Neural cell (in vitro differentiated cells): ENCODE measurements around the gene NSG1. TPM values are rescaled to one million over a fixed set of nuclear protein-coding genes. Genes with fewer than 3 reads are reported as not detected.

Experiments
- H2AFZ ChIP-seq: fragments of 200-600, 300-800 bp; sonication (generic), shearing (Covaris generic); 2 replicates; pipeline ENCODE4 v1.6.0; 2014; ENCODE audit warnings: low read depth, mild to moderate bottlenecking, antibody characterized with exemption, low read length, moderate library complexity
- H3F3A ChIP-seq: fragments of 200-600 bp; shearing (Covaris generic); 2 replicates; pipeline ENCODE4 v1.6.1; 2016; ENCODE audit warnings: mild to moderate bottlenecking, moderate library complexity, mixed read lengths, antibody characterized with exemption, low read length; ENCODE audit not compliant: insufficient read depth, poor library complexity, severe bottlenecking
- H3K27ac ChIP-seq: fragments of 200-600, 300-800 bp; sonication (generic), shearing (Covaris generic); 2 replicates; pipeline ENCODE4 v1.5.1; 2014; ENCODE audit warnings: mild to moderate bottlenecking, low read length, moderate library complexity
- H3K27me3 ChIP-seq: fragments of 300-800, 200-600 bp; sonication (generic), shearing (Covaris generic); 2 replicates; pipeline ENCODE4 v1.6.0; 2014; ENCODE audit warnings: mild to moderate bottlenecking, low read depth, low read length, moderate library complexity; ENCODE audit not compliant: insufficient read depth
- H3K36me3 ChIP-seq: fragments of 300-800, 200-600 bp; sonication (generic), shearing (Covaris generic); 2 replicates; pipeline ENCODE4 v1.5.1; 2014; ENCODE audit warnings: mild to moderate bottlenecking, antibody characterized with exemption, low read length, moderate library complexity; ENCODE audit not compliant: insufficient read depth
- H3K4me2 ChIP-seq: fragments of 300-800, 200-600 bp; sonication (generic), shearing (Covaris generic); 2 replicates; pipeline ENCODE4 v1.6.0; 2014; ENCODE audit warnings: mild to moderate bottlenecking, low read length
- H3K4me3 ChIP-seq: fragments of 300-800, 200-600 bp; sonication (generic), shearing (Covaris generic); 2 replicates; pipeline ENCODE4 v1.5.1; 2014; ENCODE audit warnings: mild to moderate bottlenecking, low read length, moderate library complexity
- H3K79me2 ChIP-seq: fragments of 200-600 bp; shearing (Covaris generic); replicated peaks from 2 replicates; pipeline ENCODE4 v1.6.0; 2014; ENCODE audit warnings: mild to moderate bottlenecking, low read length, moderate library complexity; ENCODE audit not compliant: insufficient read depth
- H3K9ac ChIP-seq: fragments of 300-800, 200-600 bp; sonication (generic), shearing (Covaris generic); 2 replicates; pipeline ENCODE4 v1.6.1; 2016; ENCODE audit warnings: mild to moderate bottlenecking, low read length, mixed read lengths
- H3K9me2 ChIP-seq: fragments of 200-600 bp; shearing (Covaris generic); 2 replicates; pipeline ENCODE4 v1.6.1; 2016; ENCODE audit warnings: mild to moderate bottlenecking, low read length, mixed read lengths; ENCODE audit not compliant: insufficient read depth
- H3K9me3 ChIP-seq: fragments of 200-600, 300-800 bp; sonication (generic), shearing (Covaris generic); 2 replicates; pipeline ENCODE4 v1.6.1; 2016; ENCODE audit warnings: mild to moderate bottlenecking, mixed run types, low read length, moderate library complexity, mixed read lengths
- H4K20me1 ChIP-seq: fragments of 200-600 bp; shearing (Covaris generic); 2 replicates; pipeline ENCODE4 v1.6.1; 2016; ENCODE audit warnings: mild to moderate bottlenecking, mixed run types; ENCODE audit not compliant: insufficient read depth
- EP300 ChIP-seq: fragments of 450-650 bp; conservative IDR thresholded peaks from 2 replicates; pipeline ENCODE4 v1.6.1; 2014; ENCODE audit warnings: antibody characterized with exemption, mild to moderate bottlenecking, moderate library complexity; ENCODE audit not compliant: poor library complexity, severe bottlenecking
- EZH2 ChIP-seq: fragments of 200-600, 300-800 bp; shearing (Covaris generic), sonication (generic); IDR thresholded peaks from 2 replicates; pipeline ENCODE4 v1.6.1; 2014; ENCODE audit warnings: antibody characterized with exemption, low read length, borderline replicate concordance, mild to moderate bottlenecking; ENCODE audit not compliant: insufficient read depth, poor library complexity, severe bottlenecking
- MXI1 ChIP-seq: fragments of 450-650 bp; conservative IDR thresholded peaks from 2 replicates; pipeline ENCODE4 v1.6.1; 2014; ENCODE audit warnings: antibody characterized with exemption, mild to moderate bottlenecking; ENCODE audit not compliant: poor library complexity, severe bottlenecking
- POLR2AphosphoS5 ChIP-seq: IDR thresholded peaks from 2 replicates; pipeline ENCODE4 v1.6.1; 2012
- RAD21 ChIP-seq: fragments of 450-650 bp; conservative IDR thresholded peaks from 2 replicates; pipeline ENCODE4 v1.6.1; 2014; ENCODE audit warnings: antibody characterized with exemption, mild to moderate bottlenecking, moderate library complexity
- SMC3 ChIP-seq: fragments of 450-650 bp; conservative IDR thresholded peaks from 2 replicates; pipeline ENCODE4 v1.6.1; 2014; ENCODE audit warnings: antibody characterized with exemption, mild to moderate bottlenecking, moderate library complexity; ENCODE audit not compliant: poor library complexity
- TAF1 ChIP-seq: IDR thresholded peaks from 2 replicates; pipeline ENCODE4 v1.6.1; 2012; ENCODE audit warnings: low read depth
- polyA plus RNA-seq: library from polyadenylated mRNA; depleted of rRNA; stranded (reverse); fragments of >200 nt; gene quantifications from 2 replicates; pipeline ENCODE4 v1.2.3, GENCODE V29; 2014
- TF ChIP-seq, protein P1 (sequence below): IDR thresholded peaks from 2 replicates; pipeline ENCODE4 v1.6.1; 2012; ENCODE audit warnings: borderline replicate concordance
- TF ChIP-seq, protein P2 (sequence below): fragments of 450-650 bp; IDR thresholded peaks from 2 replicates; pipeline ENCODE4 v1.5.1; 2014; ENCODE audit warnings: antibody characterized with exemption, mild to moderate bottlenecking, moderate library complexity; ENCODE audit not compliant: poor library complexity, severe bottlenecking

NSG1 gene
- polyA plus RNA-seq, 1 donor from 2014 or later: 921 TPM

DNA sequence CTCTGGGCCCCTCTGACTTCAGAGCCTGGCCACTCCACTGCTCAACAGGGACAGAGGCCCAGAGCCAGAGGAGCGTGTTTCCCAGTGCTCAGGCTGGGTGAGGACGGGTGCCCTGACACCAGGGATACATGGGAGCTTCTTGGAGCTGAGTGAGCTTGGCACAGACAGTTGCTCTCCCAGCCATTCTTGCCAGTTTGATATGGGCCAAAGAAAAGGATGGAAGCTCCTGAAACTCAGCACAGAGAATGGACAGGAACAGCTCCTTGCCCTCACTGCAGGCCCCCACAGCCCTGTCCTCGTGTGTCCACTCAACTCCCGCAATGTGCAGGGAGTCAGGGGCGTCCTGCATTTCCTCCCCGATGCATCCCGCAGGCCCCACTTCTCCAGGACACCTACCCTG lies 38.8 kb downstream of the NSG1 start:
- Histone ChIP-seq H3K4me2 (no peak overlapping the region), H3K9me3 (no peaks in the 10 kb centered on the region), H3K9ac (no peak overlapping the region), H3F3A (no peaks in the 10 kb centered on the region), H3K79me2 (no peaks in the 10 kb centered on the region), H2AFZ (no peak overlapping the region), H4K20me1 (no peaks in the 10 kb centered on the region), H3K9me2 (no peaks in the 10 kb centered on the region), H3K27ac (no peak overlapping the region), H3K36me3 (peaks cover 3% of the 10 kb centered on the region), H3K4me3 (no peak overlapping the region), H3K27me3 (no peaks in the 10 kb centered on the region)
- TF ChIP-seq, protein P1, sequence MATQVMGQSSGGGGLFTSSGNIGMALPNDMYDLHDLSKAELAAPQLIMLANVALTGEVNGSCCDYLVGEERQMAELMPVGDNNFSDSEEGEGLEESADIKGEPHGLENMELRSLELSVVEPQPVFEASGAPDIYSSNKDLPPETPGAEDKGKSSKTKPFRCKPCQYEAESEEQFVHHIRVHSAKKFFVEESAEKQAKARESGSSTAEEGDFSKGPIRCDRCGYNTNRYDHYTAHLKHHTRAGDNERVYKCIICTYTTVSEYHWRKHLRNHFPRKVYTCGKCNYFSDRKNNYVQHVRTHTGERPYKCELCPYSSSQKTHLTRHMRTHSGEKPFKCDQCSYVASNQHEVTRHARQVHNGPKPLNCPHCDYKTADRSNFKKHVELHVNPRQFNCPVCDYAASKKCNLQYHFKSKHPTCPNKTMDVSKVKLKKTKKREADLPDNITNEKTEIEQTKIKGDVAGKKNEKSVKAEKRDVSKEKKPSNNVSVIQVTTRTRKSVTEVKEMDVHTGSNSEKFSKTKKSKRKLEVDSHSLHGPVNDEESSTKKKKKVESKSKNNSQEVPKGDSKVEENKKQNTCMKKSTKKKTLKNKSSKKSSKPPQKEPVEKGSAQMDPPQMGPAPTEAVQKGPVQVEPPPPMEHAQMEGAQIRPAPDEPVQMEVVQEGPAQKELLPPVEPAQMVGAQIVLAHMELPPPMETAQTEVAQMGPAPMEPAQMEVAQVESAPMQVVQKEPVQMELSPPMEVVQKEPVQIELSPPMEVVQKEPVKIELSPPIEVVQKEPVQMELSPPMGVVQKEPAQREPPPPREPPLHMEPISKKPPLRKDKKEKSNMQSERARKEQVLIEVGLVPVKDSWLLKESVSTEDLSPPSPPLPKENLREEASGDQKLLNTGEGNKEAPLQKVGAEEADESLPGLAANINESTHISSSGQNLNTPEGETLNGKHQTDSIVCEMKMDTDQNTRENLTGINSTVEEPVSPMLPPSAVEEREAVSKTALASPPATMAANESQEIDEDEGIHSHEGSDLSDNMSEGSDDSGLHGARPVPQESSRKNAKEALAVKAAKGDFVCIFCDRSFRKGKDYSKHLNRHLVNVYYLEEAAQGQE: no peak
- TF ChIP-seq POLR2AphosphoS5 (no peak), EZH2 (no peak), MXI1 (no peak), TAF1 (no peak), SMC3 (no peak), EP300 (no peak), RAD21 (no peak)
- TF ChIP-seq, protein P2, sequence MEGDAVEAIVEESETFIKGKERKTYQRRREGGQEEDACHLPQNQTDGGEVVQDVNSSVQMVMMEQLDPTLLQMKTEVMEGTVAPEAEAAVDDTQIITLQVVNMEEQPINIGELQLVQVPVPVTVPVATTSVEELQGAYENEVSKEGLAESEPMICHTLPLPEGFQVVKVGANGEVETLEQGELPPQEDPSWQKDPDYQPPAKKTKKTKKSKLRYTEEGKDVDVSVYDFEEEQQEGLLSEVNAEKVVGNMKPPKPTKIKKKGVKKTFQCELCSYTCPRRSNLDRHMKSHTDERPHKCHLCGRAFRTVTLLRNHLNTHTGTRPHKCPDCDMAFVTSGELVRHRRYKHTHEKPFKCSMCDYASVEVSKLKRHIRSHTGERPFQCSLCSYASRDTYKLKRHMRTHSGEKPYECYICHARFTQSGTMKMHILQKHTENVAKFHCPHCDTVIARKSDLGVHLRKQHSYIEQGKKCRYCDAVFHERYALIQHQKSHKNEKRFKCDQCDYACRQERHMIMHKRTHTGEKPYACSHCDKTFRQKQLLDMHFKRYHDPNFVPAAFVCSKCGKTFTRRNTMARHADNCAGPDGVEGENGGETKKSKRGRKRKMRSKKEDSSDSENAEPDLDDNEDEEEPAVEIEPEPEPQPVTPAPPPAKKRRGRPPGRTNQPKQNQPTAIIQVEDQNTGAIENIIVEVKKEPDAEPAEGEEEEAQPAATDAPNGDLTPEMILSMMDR: no peak

DNA sequence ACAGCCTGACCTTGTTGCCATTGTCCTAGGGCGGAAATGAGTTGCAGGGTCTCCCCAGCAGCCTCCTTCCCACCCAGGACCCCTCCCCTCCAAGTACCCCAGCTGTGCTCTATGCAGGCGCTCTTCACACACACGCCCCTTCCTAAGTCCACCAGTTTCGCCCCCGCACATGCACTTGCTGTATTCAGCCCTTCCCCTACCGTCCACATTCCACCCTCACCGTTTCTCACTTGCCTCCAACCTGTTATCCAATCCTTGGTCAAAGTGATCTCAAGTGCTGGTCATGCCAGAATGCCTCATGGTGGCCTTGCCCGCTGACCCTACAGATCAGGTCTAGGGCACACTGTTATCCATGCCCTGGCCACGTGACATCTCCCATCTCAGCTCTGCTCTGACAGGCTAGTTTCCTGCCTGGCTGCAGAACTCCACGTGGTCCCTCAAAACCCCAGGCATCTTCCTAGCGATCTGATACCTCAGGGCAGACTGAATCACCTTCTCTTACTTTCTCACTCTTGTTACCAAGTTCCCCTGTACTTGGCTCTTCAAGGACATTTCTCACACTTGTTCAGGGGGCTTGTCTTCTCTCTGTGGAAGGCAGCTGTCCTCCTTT lies 39.7 kb downstream of the NSG1 start:
- H3K4me2 ChIP-seq: no peak overlapping the region
- no peaks in the 10 kb centered on the region for H3F3A ChIP-seq
- H3K4me3 ChIP-seq: no peak overlapping the region
- H3K36me3 ChIP-seq: no peaks in the 10 kb centered on the region
- H4K20me1 ChIP-seq: no peaks in the 10 kb centered on the region
- TF ChIP-seq EP300 (no peak), RAD21 (no peak), POLR2AphosphoS5 (no peak), TAF1 (no peak), MXI1 (no peak), SMC3 (no peak), EZH2 (no peak)
- TF ChIP-seq, protein P2: no peak
- TF ChIP-seq, protein P1: no peak
- no peaks in the 10 kb centered on the region for H3K79me2 ChIP-seq
- H3K27me3 ChIP-seq: no peaks in the 10 kb centered on the region
- H2AFZ ChIP-seq: no peak overlapping the region
- H3K9ac ChIP-seq: no peak overlapping the region
- H3K9me2 ChIP-seq: no peaks in the 10 kb centered on the region
- H3K9me3 ChIP-seq: no peaks in the 10 kb centered on the region
- H3K27ac ChIP-seq: no peak overlapping the region
